Glomerular endothelial cell (primary cell): ENCODE results near the gene SORL1. TPM values are rescaled to one million over a fixed set of nuclear protein-coding genes. Genes with fewer than 3 reads are reported as not detected.

Source experiments
- DNase-seq: peaks from one replicate; pipeline ENCODE4 v3.0.0-alpha.2; 2011; ENCODE audit warnings: low read depth, low spot score; ENCODE audit errors: extremely low read depth
- total RNA-seq: library from RNA; depleted of rRNA; stranded (reverse); fragments of >200 nt; gene quantifications from 2 replicates; pipeline ENCODE4 v1.2.3, GENCODE V29; 2015

The SORL1 gene
- total RNA-seq, 1 donor from 2014 or later = 1.9 TPM

DNA sequence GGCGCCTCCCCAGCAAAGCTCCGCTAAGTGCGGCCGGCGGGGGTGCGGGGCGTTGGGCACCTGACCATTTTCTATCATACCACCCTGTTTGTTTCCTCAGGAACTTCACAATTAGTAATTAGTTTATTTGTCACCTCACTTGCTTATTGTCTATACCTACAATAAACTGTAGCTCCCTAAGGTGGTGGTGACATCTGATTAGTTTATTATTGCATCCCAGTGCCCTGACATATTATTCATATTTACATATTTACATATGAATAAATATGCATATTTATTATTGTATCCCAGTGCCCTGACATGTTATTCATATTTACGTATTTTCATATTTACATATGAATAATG, 24.7 kb upstream of the SORL1 start:
- DNase-seq = no peak

DNA sequence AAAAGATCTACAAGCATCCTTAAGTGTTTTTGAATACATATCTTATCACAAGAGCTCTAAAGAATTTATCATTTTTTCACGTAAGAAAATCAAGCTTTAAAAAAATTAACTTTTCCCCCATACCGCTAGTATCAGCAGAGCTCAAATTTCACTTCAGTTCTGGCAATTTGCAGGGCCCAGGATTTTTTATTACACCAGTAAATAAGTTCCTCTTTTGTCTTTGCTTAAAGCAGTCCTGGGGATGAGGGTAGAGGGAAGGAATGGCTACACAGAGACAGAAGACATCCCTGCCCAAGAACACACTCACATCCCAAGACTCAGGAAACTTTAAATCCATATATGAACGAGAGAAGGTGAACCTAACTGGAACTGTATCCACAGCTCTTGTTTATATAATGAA, 22.6 kb upstream of the SORL1 start:
- DNase-seq = no peak

DNA sequence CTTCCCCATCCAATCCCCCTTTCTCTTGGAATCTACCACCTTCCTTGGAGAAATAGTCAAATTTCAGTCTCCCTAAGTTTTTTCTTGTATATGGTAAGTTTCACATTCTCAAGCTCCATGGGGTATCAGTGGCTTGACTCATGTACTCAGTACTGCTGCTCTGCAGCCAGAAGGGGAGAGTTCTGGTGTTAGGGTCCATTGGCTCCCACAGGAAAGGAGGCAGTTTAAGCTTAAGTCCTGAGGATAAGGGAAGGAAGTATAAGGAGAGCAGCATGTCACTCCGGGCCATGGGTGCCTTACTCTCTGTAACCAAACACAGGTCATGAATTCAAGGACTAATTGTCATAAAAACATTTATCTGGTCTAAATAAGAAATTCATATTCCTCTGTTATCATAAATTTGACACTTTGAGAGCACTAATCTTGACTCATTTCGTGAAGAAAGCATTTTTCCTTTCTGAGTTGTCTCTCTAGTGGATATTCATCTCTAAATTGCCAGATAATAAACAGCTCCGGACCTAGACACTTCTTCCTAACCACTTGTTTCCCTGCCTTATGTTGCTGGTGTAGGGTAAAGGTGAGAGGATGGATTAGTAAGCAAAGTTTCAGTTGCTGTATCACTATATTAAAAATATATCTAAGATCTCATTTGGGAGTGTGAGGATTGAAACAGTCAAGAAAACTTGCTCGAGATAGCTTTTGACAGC, 20.1 kb upstream of the SORL1 start:
- DNase-seq = no peak

DNA sequence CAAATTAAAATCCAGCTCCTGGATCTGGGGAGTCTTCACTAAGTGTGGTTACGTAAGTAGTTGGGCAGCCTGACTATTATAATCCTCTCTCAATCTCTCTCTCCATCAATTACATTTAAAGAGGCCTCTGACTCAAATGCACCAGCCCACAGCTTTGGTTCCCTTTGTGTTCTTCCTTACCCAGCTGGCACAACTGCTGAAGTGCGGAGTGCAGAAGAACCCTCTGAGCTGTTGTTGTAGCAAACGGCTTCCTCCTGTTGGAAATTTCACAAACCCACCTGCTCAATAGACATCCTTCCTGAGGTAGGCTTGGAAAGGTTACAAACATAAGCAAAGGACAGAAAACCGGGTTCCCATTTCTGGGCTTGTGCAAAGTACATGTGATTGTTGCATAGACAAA, 17.0 kb upstream of the SORL1 start:
- DNase-seq = no peak

DNA sequence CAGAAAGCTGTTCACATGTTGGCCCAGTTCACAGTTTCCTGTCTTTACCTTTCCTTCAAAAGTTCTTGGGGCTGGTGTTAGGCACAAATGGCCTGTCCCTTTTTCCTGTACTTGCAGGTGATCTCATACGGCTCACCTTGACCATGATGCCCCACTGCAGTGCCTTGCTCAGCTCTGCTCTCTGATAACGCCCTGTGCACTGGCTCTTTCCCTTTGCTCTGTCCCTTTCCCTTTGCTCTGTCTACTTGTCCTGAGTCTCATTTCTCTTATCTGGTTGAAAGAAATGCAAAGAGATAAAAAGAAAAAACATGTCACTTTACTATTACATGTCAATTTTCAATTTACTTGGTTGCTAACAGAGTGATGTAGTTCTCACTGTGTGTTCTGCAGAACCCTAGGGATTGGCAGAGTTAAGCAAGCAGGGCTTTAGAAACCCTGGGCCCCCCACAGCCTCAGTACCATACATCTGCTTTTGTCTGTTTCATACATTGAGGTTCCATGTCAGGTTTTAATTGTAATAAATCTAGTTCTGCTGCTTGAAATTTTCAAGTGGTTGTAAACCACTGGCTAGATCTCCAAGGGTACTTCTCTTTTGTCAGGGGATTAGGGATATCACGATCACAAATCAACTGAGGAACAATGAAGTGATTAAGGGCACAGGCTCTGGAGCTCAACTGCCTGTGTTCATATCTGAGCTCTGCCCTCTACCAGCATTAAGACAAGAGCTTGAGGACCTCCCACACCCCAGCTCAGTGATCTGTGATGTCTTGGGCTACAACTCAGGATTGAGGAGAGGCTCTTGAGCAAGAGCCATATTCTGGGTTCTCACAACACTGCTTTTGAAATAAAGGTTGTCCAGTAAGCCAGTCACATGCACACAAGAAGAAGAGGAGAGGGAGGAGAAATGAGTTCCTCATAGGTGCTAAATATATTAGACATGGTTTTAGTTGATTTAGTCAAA, 16.3 kb upstream of the SORL1 start:
- DNase-seq = no peak

DNA sequence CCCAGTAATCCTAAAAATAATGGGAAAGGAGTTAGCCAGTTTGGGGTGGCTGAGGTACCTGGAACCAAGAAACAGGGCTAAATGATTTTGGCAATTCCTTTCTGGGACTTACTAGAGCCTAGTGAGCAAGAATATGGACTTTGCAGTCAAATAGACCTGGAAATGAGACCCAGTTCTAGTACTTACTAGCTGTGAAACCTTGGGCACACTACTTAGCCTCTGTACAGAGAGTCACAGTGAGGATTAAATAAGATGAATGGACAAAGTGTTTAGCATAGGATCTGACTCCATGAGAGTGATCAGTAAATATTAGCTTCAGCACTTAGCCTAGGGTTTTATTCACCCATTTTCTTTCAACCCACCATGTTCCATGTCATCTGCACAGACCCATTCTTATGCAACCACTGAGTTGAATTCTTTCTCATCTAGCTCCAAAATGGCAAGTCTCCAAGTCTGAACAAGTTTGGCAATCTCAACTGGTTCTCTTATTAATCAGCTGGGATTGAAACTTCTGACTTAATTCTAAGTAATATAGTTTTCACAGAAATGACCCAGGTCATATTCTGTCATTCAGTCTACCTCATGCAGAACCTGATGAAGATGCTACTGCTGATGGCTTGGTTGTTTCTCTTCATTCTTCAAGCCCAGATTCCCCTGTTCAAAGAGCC, 15.0 kb upstream of the SORL1 start:
- no peak for DNase-seq

DNA sequence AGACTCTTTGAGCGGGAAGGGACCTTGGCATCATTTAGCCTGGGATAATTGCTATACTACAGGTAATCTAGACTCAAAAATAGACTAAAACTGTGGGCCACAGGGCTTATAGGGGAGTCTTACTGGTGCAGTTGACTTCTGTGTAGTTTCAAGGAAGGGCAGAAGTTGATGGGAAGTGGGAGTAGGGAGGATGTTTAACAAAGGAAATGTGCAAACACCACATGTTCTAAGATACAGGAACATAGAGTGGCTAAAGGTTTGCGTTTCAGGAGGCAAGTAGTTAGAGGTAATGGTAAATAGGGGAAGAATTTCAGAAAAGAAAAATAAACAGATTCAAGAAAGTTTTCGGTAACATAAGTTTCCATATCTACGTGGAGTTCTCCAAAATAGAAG, 14.4 kb upstream of the SORL1 start:
- no peak for DNase-seq

DNA sequence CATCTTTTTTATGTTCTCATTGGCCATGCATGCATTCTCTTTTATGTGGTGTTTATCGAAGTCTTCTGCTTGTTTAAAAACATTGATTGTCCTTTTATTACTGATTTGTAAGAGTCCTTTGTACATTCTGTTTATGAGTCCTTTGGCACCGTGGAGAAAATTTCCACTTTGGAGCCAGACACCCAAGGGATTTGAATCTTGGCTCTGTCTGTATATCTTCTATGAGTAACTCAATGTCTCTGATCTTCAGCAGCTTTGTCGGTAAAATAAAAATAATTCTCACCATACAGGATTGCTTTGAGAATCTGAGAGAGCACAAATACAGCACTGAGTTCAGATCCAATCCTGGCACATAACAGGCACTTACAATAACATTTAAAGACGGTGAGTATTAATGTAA, 12.8 kb upstream of the SORL1 start:
- DNase-seq = no peak

DNA sequence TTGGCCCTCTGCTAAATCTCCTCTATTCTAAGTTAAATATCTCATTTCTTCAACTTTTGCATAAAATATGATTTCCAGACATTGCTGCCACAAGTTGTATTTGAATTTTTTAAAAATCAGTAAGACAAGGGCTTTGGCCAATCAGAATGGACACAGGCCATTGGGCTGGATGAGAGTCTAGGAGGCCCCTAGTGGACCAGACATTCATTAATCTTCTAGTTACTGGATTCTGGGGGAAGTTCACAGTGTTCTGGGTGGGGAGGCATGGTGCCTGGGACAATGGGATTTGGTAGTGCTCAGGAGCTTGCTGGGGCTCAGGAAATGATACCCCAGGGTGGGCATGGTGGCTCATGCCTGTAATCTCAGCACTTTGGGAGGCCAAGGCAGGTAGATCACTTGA, 12.4 kb upstream of the SORL1 start:
- DNase-seq = no peak

DNA sequence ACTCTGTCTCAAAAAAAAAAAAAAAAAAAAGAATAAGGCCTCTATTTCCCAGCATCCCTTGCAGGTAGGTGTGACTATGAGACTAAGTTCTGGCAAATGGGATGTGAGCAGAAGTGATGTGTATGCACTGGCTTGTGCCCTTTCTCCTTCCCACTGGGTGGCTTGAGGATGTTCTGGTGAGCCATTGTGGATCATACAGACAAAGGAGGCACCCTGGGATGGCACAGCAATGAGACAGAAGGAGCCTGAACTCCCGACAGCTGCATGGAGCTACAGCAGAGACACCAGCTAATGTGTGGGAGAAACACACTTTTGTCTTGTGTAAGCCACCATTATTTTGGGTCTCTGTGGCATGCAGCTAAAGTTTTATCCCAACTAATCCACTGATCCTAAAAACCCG, 10.6 kb upstream of the SORL1 start:
- no peak for DNase-seq

DNA sequence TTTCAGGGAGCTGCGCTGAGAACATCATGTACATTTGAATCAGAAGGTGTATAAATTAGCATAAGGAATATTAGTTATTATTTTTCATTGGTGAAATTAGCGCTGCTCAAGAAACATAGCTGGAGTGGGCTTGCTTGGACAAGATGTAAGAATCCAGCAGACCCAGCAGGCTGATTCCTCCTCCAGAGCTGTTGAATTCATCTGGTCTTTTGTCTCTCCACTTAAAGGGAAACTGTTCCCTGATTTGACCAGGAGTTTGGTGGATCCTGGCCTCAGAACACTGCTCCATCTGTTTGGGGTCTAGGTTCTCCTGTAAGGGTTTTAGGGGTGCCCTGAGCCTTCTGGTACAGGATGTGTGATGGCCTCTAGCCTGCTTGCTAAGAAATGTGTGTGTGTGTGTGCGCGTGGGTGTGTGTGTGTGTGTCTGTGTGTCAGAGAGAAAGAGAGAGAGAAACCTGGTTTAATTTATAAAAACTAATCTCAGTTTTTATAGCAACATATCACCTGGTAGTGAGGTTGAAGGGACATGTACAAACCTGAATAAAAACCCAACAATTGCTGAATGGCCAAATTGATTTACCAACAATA, 8.3 kb upstream of the SORL1 start:
- no peak for DNase-seq

DNA sequence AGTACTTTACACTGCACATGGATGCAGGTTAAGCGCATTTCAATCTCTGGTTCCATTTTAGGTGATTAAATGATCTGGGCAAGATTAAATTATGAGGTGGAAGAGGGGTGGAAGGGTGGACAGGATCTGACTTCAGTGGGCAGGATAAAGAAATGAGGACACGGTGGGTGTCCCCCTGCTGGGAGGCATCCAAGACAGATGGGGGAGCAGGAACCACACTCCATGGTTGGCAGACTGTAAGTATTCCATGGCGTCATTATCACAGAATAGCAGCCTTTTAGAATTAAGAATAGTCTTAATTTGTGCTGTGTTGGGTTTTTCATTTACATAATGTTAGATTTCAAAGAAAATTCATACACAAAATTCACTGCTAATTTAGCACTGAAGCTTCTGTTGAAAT, 7.6 kb upstream of the SORL1 start:
- no peak for DNase-seq

DNA sequence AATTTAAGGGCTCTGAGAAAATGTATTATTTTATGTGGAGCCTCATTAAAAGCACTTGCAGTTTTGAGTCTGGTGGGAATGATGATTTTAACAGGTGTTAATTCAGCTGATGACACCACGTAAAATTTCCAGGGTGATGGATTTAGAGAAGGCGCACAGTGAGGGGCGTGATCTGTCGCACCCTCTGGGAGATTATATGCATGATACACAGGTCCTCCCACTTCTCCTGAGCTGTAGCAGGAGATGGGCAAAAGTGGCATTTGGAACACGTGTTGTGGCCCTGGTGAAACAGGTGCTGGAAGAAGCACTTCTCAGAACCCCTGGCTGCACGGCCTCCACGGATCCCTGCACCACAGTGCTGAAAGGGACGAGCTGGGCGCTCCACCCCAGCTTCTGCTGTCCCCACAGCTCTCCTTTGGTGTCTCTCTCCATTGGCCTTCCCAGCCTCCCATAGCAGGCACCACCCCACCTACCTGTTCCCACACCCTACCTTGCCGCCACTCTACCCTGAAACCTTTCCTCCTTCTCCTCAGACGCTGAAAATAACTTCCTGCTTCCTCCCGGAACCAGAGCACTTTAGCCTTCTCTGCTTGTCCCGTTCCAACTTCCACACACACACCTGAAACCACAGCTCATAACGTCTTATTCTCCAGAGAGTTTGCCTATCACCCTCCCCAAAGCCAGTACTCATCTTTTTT, 6.9 kb upstream of the SORL1 start:
- no peak for DNase-seq

DNA sequence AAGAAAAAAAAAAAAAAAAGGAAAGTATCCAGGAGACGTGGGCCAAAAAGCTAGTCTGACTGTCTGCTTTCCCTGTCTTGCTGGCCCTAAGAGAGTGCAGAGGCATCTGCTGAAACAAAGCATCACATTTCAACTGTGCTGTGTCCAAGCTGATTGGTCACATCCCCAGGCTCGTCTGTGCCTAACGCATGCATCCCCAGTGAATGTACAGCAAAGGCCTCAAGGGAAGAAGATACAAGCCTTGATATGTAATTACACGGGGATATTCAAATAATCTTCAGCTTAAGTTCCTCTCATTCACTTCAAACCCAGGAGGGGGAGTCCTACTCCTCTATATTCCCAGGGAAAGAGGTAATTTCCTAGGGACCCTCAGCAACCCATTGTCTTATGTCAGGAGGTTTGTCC, 5.4 kb upstream of the SORL1 start:
- no peak for DNase-seq

DNA sequence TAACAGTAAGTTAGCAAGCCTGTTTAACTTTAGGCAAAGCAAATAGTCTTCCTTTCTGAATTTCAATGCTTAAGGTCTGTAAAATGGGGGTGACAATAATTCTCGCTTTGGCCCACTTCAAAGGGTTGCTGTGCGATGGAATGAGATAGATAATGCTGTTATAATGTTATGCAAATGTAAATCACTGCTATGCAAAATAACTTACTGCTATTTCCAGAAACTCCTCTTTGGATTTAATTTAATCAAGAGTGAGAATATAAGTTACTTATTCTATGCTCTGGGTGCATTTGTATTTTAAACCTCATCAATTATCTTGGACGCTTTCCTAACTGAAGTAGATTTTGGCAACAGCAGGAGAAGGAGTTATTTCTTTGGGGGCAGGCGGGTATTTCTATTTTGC, 4.1 kb upstream of the SORL1 start:
- DNase-seq = no peak

DNA sequence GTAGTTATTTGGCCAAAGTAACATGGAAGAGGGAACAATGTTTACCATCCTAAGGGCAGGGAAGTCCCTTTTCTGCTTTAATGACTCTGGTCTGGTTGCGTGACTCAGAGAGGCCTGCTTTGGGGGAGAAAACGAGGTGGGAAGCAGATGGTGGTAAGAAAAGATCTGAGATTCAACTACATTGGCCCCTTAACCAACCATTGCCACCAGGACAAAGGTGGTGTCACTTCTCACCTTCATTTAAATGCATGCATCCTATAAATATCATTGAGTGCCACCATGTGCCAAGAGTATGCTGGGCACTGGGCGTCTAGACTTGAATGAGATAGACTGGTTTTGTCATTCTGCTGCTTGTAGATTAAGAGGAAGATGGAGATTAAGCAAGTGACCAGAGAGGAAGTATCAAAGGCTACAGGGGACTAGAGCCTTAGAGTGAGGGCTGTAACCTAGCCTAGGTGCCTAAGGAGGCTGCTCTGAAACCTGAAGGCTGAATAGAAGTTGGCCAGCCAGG, 3.6 kb upstream of the SORL1 start:
- no peak for DNase-seq

DNA sequence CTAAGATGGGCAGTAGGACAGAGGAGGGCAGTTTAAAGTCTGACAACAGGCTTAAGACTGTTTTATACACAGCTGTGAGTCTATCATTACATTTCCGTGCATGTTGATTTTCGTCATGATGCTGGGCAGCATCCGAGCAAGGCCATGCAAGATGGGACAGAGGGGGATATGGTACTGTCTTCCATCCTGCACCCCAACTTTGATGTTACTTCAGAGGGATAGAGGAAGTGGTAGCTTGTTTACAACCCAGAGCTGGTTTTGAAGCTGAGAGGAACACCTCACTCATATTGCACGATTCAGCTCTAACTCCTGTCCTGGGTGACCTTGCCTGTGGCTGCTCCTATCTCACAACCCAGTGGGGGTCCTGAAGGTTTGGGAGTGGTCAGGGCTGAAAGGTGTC, 3.0 kb upstream of the SORL1 start:
- no peak for DNase-seq

DNA sequence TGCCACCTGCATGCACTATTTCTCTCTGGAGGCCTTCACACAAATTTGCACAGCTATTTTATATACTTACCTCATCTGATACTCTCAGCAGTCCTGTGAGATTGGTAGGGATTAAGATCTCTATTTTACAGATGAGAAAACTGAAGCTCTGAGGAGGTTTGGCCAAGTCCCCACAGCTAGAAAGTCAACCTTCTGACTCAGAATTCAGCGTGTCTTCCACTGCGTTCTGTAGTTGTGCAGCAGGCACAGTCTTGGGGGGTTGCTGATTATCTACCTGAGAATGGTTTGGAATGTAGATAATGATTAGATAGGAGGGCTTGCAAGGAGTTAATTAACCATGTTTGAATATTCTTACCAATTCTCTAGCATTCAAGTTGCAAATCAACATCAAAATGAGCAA, 2.5 kb upstream of the SORL1 start:
- no peak for DNase-seq

DNA sequence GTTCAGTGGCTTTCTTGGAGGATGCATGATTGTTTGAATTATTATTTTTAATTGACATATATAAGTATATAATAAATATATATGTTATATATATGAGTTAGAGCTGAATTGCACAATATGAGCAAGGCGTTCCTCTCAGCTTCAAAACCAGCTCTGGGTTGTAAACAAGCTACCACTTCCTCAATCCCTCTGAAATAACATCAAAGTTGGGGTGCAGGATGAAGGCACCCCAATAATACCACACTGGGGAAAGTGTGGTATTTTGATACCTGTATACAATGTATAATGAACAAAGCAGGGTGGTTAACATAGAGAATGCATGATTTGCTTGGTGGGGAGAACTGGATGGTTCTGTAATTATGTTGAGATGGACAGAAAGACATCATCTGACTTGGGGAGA, 1.7 kb upstream of the SORL1 start:
- DNase-seq = no peak

DNA sequence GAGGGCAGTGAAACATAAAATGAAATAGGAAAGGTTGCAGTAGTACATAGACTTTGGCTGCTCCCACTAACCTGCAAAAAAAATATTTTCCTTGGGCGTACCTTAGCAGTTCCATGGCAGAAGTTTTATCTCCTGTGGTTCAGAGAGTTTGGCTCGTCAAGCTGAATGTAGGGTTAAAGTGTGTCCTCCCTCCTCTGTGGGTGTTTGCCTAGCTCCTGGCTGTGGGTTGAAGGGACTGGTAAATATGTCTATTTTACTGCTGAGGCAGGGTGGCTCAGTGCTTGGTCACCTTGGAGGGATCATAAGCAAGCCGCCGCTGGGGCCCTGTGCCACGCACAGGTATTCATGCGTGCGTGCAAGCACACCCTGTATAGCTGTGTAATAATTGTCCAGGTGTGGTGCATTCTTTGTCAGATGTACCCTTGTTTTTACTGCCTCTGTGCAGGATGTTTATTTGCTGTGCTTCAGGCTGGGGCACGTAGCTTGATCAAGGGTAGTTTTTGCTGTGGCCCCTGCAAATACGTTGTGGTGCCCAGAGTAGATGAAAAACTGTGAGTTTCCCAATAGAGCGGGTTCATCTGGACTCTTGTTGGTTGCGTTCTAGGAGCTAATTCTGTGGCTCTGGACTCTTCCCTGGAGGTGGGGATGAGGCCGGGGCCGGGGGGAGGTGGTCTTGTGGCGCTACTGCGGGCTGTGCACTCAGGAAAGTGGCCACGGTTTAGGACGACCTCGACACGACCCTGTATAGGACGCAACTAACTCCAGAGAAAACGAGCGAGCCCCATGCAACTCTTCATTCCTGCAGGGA, 732 bp upstream of the SORL1 start:
- no peak for DNase-seq
